NCI-H2029 treated with DMSO at 0.1 percent for 48 hours (cell line): Measurements from ENCODE around the gene TMSB10.

ENCODE experiments used
- DNase-seq: peaks from one replicate; lab custom pipeline; 2025; lab: John Stamatoyannopoulos, UW

Gene TMSB10

GRCh38 chr2:84880645-84881521, 24.6 kb upstream of the TMSB10 start, which contains the start of gene TRABD2A:
TSS of gene TRABD2A (minus strand) at chr2:84881084. CDS start at chr2:84881039, 45 bp downstream.
- no peak for DNase-seq

GRCh38 chr2:84881581-84882413, 23.7 kb upstream of the TMSB10 start:
- no peak for DNase-seq

- DNase-seq = no peak
Observed at GRCh38 chr2:84882414-84882738, 23.1 kb upstream of the TMSB10 start.

- no peak for DNase-seq
Observed at GRCh38 chr2:84882775-84883550, 22.5 kb upstream of the TMSB10 start.

- no peak for DNase-seq
Observed at GRCh38 chr2:84884449-84884848, 21.0 kb upstream of the TMSB10 start.

GRCh38 chr2:84885111-84885510, 20.3 kb upstream of the TMSB10 start:
- no peak for DNase-seq

- DNase-seq = no peak
Observed at GRCh38 chr2:84886791-84887190, 18.7 kb upstream of the TMSB10 start.

- DNase-seq = no peak
Observed at GRCh38 chr2:84888401-84889276, 16.8 kb upstream of the TMSB10 start.

GRCh38 chr2:84889332-84889731, 16.1 kb upstream of the TMSB10 start:
- DNase-seq = no peak

GRCh38 chr2:84891355-84892010, 14.0 kb upstream of the TMSB10 start:
- DNase-seq = no peak

GRCh38 chr2:84894131-84894586, 11.3 kb upstream of the TMSB10 start:
- no peak for DNase-seq

- no peak for DNase-seq
Observed at GRCh38 chr2:84894758-84895520, 10.5 kb upstream of the TMSB10 start.

GRCh38 chr2:84896567-84896966, 8.9 kb upstream of the TMSB10 start:
- DNase-seq = no peak

- DNase-seq = no peak
Observed at GRCh38 chr2:84897773-84898172, 7.7 kb upstream of the TMSB10 start.

- no peak for DNase-seq
Observed at GRCh38 chr2:84899304-84900204, 5.9 kb upstream of the TMSB10 start.

GRCh38 chr2:84900971-84901370, 4.5 kb upstream of the TMSB10 start:
- DNase-seq = no peak

- DNase-seq = no peak
Observed at GRCh38 chr2:84901593-84902120, 3.8 kb upstream of the TMSB10 start.

- no peak for DNase-seq
Observed at GRCh38 chr2:84902526-84902925, 2.9 kb upstream of the TMSB10 start.

- no peak for DNase-seq
Observed at GRCh38 chr2:84904151-84904550, 1.3 kb upstream of the TMSB10 start.
